B cell (primary cell): Measurements from ENCODE around the gene P2RX7. TPM values are rescaled to one million over a fixed set of nuclear protein-coding genes. Genes with fewer than 3 reads are reported as not detected.

Experiments
- ATAC-seq: fragments of 200-7000 bp; cut with Tn5 transposase; one replicate; pipeline ENCODE4 v1.10.0; 2021; ENCODE audit warnings: low read depth, mild to moderate bottlenecking, moderate number of reproducible peaks, moderate library complexity
- CTCF ChIA-PET: fragments of 350-600 bp; sonication (Branson Sonifier 250); formaldehyde crosslinking; loops from one replicate; lab custom pipeline; 2021; ENCODE audit warnings: antibody characterized with exemption, inconsistent platforms; lab: Charles Lee
- POLR2A ChIA-PET: fragments of 350-600 bp; sonication (Branson Sonifier 250); formaldehyde crosslinking; loops from one replicate; lab custom pipeline; 2021; ENCODE audit warnings: antibody characterized with exemption; lab: Charles Lee
- DNase-seq: peaks from one replicate; pipeline ENCODE4 v3.0.0; 2013
- H2AFZ ChIP-seq: 2 replicates; pipeline ENCODE4 v1.6.1; 2012; ENCODE audit warnings: mild to moderate bottlenecking, low read depth, low read length; ENCODE audit not compliant: insufficient read depth, poor library complexity, severe bottlenecking
- H3K27ac ChIP-seq, 2 donors: 1 replicate in 1 of 2; 2 replicates in 1 of 2; pipeline ENCODE4 v1.5.1; 2012 to 2013; ENCODE audit warnings: low read length in 2 of 2, mild to moderate bottlenecking in 2 of 2, moderate library complexity in 1 of 2
- H3K27me3 ChIP-seq, 4 experiments: fragments of 200-600 bp in 1 of 4; sonication (generic) in 1 of 4; replicated peaks in 1 of 4; 1 replicate in 2 of 4; 2 replicates in 2 of 4; pipeline versions ENCODE4 v1.6.1 to v1.7.0; 2013 to 2016; ENCODE audit warnings: low read length in 3 of 4, mild to moderate bottlenecking in 2 of 4, mixed read lengths in 1 of 4, moderate library complexity in 1 of 4; ENCODE audit not compliant: insufficient read depth in 4 of 4, control insufficient read depth in 3 of 4; ENCODE audit errors: control extremely low read depth in 1 of 4
- H3K36me3 ChIP-seq, 2 experiments: replicated peaks in 1 of 2; 1 replicate in 1 of 2; 2 replicates in 1 of 2; pipeline versions ENCODE4 v1.6.1 to v1.7.1; 2013; ENCODE audit warnings: low read length in 1 of 2; ENCODE audit not compliant: insufficient read depth in 2 of 2, control insufficient read depth in 1 of 2; ENCODE audit errors: control extremely low read depth in 1 of 2, extremely low read depth in 1 of 2
- H3K4me1 ChIP-seq, 2 donors: fragments of 200-600 bp in 1 of 2; sonication (generic) in 1 of 2; 1 replicate in 1 of 2; 2 replicates in 1 of 2; pipeline versions ENCODE4 v1.5.1 to v1.6.1; 2013 to 2017; ENCODE audit warnings: low read length in 2 of 2; ENCODE audit not compliant: control insufficient read depth in 2 of 2, insufficient read depth in 2 of 2
- H3K4me2 ChIP-seq: replicated peaks from 2 replicates; pipeline ENCODE3; 2012; ENCODE audit warnings: mild to moderate bottlenecking, low read depth, low read length; ENCODE audit not compliant: poor library complexity, severe bottlenecking
- H3K4me3 ChIP-seq, 5 experiments: fragments of 200-600 bp in 1 of 5; sonication (generic) in 1 of 5; 1 replicate in 3 of 5; 2 replicates in 2 of 5; pipeline versions ENCODE4 v1.5.1 to v1.7.0; 2011 to 2016; ENCODE audit warnings: low read length in 4 of 5, mild to moderate bottlenecking in 4 of 5, low read depth in 2 of 5, control low read depth in 1 of 5, moderate library complexity in 1 of 5; ENCODE audit not compliant: insufficient read depth in 1 of 5; ENCODE audit errors: control extremely low read depth in 1 of 5, extremely low read depth in 1 of 5
- H3K79me2 ChIP-seq: fragments of 200-600 bp; sonication (generic); one replicate; pipeline ENCODE4 v1.6.0; 2016; ENCODE audit warnings: low read length; ENCODE audit not compliant: control insufficient read depth, insufficient read depth
- H3K9ac ChIP-seq: fragments of 200-600 bp; sonication (generic); 2 replicates; pipeline ENCODE4 v1.6.1; 2017; ENCODE audit warnings: mild to moderate bottlenecking, low read length, moderate library complexity
- H3K9me3 ChIP-seq, 3 donors: one replicate each; pipeline versions ENCODE4 v1.6.1 to v1.7.1; 2013; ENCODE audit warnings: low read length in 2 of 3; ENCODE audit not compliant: control insufficient read depth in 2 of 3, insufficient read depth in 1 of 3; ENCODE audit errors: control extremely low read depth in 1 of 3
- H4K20me1 ChIP-seq: 2 replicates; pipeline ENCODE4 v1.6.0; 2012; ENCODE audit warnings: mild to moderate bottlenecking, low read length; ENCODE audit not compliant: insufficient read depth, control insufficient read depth, poor library complexity, severe bottlenecking
- H3K27ac Mint-ChIP-seq: one replicate; pipeline ENCODE4 v1.8.0; 2021; ENCODE audit warnings: mixed read lengths
- H3K27me3 Mint-ChIP-seq: one replicate; pipeline ENCODE4 v1.8.0; 2021; ENCODE audit warnings: mixed read lengths
- H3K4me1 Mint-ChIP-seq: one replicate; pipeline ENCODE4 v1.8.0; 2021; ENCODE audit warnings: mixed read lengths
- H3K4me3 Mint-ChIP-seq: one replicate; pipeline ENCODE4 v1.8.0; 2021; ENCODE audit warnings: mixed read lengths
- H3K9me3 Mint-ChIP-seq: one replicate; pipeline ENCODE4 v1.8.0; 2022; ENCODE audit warnings: mixed read lengths; ENCODE audit not compliant: insufficient read depth
- EZH2 ChIP-seq: IDR thresholded peaks from 2 replicates; pipeline ENCODE4 v1.6.1; 2012; ENCODE audit warnings: borderline replicate concordance, low read depth, mild to moderate bottlenecking, moderate library complexity, low read length; ENCODE audit not compliant: insufficient read depth, poor library complexity, severe bottlenecking
- WGBS: methylation state at CpG from one replicate; pipeline ENCODE4 v1.1.5; 2013; ENCODE audit warnings: missing lambda C conversion rate; ENCODE audit not compliant: insufficient coverage; 5-methylcytosine and 5-hydroxymethylcytosine counted together
- intact Hi-C: fragments of 100-400 bp; cut with micrococcal nuclease; formaldehyde crosslinking; loops from one replicate; pipeline ENCODE4 v1.10.0; 2022
- polyA plus RNA-seq: library from polyadenylated mRNA; depleted of rRNA; stranded (reverse); fragments of >200 nt; gene quantifications from 2 replicates; pipeline ENCODE4 v1.2.3, GENCODE V29; 2012
- total RNA-seq, 2 donors: library from RNA; stranded (reverse); fragments of 120-200 nt in 1 of 2; gene quantifications; 1 replicate in 1 of 2; 2 replicates in 1 of 2; pipeline versions ENCODE4 v1.2.3 to v1.2.4, GENCODE V29; 2013 to 2022
- TF ChIP-seq, protein P1 (sequence below): fragments of 200-600 bp; IDR thresholded peaks from one replicate; pipeline ENCODE4 v1.8.0; 2022; ENCODE audit warnings: antibody characterized with exemption, mild to moderate bottlenecking

P2RX7 gene
- total and polyA plus RNA-seq, 2 donors (not counting 1 experiment from before 2014, with no cell fraction given), result 5.3 to 6.3 TPM

DNA sequence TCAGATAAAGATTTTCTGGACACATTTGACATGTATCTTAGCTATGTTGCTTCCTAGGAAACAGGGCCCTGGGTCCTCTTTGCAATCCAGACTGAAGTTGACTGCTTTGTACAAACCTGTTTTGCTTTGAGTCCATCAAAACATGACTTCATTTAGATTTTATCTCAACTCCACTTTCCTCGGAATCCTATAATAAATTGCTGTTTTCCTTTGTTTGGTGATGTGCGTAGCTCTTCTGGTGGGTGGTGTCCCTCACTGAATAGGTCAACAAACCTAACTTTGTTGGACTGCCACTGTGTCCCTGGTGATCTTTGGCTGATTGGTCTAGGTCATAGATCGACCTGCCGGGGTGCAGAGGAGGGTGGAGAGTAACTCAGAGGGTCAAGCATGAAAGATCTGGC, 735 bp upstream of the P2RX7 start:
- Histone ChIP-seq H3K9ac (no peak overlapping the region), H3K79me2 (no peaks in the 10 kb centered on the region), H3K27me3 (no peaks in the 10 kb centered on the region), H3K4me1 (peaks cover 42 to 54% of the 10 kb centered on the region in 2 donors), H3K4me2 (no peak overlapping the region), H3K27ac (no peak overlapping the region), H2AFZ (no peak overlapping the region), H3K9me3 (peaks cover 0 to 6% (median 0%) of the 10 kb centered on the region in 3 donors), H4K20me1 (no peaks in the 10 kb centered on the region), H3K4me3 (no peak overlapping the region), H3K36me3 (no peaks in the 10 kb centered on the region)
- no peak for DNase-seq
- peak overlapping the region; percentile 71 for H3K27ac Mint-ChIP-seq
- no peaks in the 10 kb centered on the region for H3K27me3 Mint-ChIP-seq
- intact Hi-C loops, result no loop called here
- WGBS, result 100% methylated on average over 1 of the region's 4 CpGs
- no peak for TF ChIP-seq EZH2
- TF ChIP-seq, protein P1, sequence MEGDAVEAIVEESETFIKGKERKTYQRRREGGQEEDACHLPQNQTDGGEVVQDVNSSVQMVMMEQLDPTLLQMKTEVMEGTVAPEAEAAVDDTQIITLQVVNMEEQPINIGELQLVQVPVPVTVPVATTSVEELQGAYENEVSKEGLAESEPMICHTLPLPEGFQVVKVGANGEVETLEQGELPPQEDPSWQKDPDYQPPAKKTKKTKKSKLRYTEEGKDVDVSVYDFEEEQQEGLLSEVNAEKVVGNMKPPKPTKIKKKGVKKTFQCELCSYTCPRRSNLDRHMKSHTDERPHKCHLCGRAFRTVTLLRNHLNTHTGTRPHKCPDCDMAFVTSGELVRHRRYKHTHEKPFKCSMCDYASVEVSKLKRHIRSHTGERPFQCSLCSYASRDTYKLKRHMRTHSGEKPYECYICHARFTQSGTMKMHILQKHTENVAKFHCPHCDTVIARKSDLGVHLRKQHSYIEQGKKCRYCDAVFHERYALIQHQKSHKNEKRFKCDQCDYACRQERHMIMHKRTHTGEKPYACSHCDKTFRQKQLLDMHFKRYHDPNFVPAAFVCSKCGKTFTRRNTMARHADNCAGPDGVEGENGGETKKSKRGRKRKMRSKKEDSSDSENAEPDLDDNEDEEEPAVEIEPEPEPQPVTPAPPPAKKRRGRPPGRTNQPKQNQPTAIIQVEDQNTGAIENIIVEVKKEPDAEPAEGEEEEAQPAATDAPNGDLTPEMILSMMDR, result no peak
- ATAC-seq, result no peak
- H3K4me1 Mint-ChIP-seq, result peaks cover 66% of the 10 kb centered on the region
- no peaks in the 10 kb centered on the region for H3K9me3 Mint-ChIP-seq
- ChIA-PET CTCF (interaction anchor here (0.7 to 1.2 kb wide), 2 partner anchors 22 to 786 kb away, joined by 3 to 4 read pairs; partner anchors contain the start of gene CFAP251), POLR2A (no interaction called here)
- H3K4me3 Mint-ChIP-seq, result peak overlapping the region; percentile 52

DNA sequence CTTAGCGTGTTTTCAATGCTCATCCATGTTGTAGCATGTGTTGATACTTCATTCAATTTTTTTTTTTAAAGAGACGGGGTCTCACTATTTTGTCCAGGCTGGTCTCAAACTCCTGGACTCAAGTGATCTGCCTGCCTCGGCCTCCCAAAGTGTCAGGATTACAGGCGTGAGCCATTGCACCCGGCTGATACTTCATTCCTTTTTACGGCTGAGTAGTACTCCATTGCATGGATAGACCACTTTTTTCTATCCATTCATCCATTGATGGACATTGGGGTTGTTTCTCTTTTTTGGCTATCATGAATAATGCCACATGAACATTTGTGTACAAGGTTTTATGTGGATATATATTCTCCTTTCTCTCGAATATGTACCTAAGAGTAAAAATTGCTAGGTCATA, 1.2 kb downstream of the P2RX7 start:
- WGBS, result 99% methylated on average over 5 of the region's 7 CpGs
- POLR2A ChIA-PET, result no interaction called here

More for the DNA sequence above, 1.2 kb downstream of the P2RX7 start:
- no peaks in the 10 kb centered on the region for H3K36me3 ChIP-seq
- Mint-ChIP-seq H3K4me1 (peaks cover 51% of the 10 kb centered on the region), H3K27ac (no peak overlapping the region), H3K9me3 (no peaks in the 10 kb centered on the region), H3K4me3 (peak overlapping the region; percentile 92), H3K27me3 (no peaks in the 10 kb centered on the region)
- no peak for ATAC-seq
- no peak overlapping the region for H3K4me2 ChIP-seq
- CTCF ChIA-PET, result no interaction called here
- no peaks in the 10 kb centered on the region for H4K20me1 ChIP-seq
- TF ChIP-seq, protein P1, result no peak
- TF ChIP-seq EZH2, result no peak
- DNase-seq, result no peak
- H3K9ac ChIP-seq, result no peak overlapping the region
- peak overlapping the region in 1 of 5 experiments; percentile 74 for H3K4me3 ChIP-seq
- intact Hi-C loops, result no loop called here
- H3K27me3 ChIP-seq, result no peaks in the 10 kb centered on the region
- H3K79me2 ChIP-seq, result no peaks in the 10 kb centered on the region
- no peak overlapping the region for H2AFZ ChIP-seq
- peaks cover 0 to under 1% (median 0%) of the 10 kb centered on the region in 3 donors for H3K9me3 ChIP-seq
- no peak overlapping the region for H3K27ac ChIP-seq
- H3K4me1 ChIP-seq, result peaks cover 28 to 39% of the 10 kb centered on the region in 2 donors
